Lung microvascular endothelial cell (primary cell): Measurements from ENCODE around the gene WWOX. TPM values are rescaled to one million over a fixed set of nuclear protein-coding genes. Genes with fewer than 3 reads are reported as not detected.

Experiments
- DNase-seq, 2 donors: peaks; one replicate each; pipeline versions ENCODE4 v3.0.0 to v3.0.0-alpha.2; 2010; ENCODE audit warnings: low read depth in 2 of 2
- total RNA-seq: library from RNA; depleted of rRNA; stranded (reverse); fragments of >200 nt; gene quantifications from 2 replicates; pipeline ENCODE4 v1.2.1, GENCODE V29; 2014

The WWOX gene
- total RNA-seq, 1 donor from 2014 or later = 8.7 TPM

DNA sequence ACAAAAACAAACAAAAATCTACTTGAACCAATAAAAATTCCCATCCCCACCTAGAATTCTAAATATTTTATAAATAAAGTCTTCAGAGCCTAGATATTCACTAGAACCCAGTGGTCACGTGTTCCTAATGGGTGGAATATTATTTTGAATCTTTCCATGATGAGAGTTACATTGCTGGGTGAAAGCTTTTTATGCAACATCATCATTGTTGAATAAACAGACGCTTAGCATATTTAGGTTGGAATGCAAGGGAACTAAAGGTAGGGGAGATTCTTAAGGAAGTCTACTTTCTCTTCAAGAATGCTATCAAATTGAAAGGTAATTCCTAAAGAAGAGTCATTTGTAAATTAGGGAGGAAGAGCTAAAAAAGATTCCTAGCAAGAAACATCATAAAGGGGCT lies 723.1 kb downstream of the WWOX start:
- DNase-seq = no peak

DNA sequence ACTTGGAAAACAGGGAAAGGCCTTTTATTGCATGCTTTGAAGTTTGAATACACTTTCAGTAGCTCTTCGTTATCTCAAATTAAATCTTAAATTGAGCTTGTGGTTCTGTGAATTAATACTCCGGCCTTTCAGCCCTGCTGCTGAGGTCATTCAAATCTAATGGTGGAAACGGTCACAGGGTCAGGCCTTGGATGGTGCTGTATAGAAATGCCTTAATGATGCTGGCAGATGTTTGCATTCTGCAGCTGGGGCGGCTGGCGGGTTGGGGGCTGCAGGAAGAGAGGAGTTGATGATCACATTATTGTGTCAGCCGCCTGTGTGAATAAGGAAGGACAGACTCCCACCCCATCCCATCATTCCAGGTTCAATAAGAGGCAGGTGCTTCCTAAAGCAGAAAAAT lies 723.6 kb downstream of the WWOX start:
- no peak for DNase-seq

DNA sequence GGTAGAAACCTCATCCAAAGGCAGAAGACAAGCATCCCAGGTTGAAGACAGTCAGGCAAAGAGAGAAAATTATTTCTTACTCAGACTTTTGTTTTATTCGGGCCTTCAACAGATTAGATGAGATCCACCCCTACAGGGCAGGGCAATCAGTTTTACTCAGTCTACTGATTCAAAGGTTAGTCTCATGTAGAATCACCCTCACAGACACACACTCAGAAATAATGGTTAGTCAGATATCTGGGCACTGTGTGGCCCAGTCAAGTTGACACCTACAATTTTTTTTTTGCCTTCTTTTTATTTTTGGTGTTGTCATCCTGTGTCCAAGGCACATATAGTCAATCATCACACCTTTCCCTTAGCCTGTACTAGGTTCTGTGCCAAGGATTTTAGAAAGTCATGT lies 729.8 kb downstream of the WWOX start:
- DNase-seq = no peak

DNA sequence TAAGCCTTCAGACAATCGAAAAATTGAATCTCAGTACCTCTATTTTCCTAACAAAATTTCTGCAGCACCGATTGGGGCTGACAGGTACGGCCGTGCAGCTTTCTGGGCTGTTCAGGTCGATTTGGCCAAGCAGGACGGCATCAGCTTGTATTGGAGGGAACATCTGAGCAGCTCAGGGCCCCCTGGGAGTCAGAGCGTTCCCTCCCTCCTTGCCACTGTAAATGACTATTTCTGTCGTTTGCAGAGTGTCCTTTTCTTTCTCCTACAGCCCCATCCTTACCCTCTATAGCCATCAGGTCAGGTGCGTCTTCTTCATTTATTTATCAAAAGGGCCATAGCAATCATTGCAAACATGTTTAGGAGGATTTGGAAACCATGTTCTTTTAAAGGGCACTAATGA lies 731.1 kb downstream of the WWOX start:
- no peak for DNase-seq

DNA sequence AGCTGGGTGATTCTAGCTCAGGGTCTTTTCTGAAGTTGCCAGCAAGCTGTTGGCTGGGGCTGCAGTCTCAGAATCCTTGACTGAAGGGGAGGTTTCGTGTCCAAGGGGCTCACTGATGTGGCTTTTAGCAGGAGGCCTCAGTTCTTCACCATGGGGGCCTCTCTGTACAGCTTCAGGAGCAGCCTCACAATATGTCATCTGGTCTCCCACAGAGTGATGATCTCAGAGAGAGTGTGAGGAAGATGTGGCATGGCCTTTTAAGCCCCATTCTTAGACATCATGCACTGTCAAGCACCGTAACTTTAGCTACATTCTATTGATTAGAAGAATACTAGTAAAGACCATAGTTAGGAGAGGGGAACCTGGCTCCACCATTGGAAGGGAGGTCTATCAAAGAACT lies 732.6 kb downstream of the WWOX start:
- no peak for DNase-seq

DNA sequence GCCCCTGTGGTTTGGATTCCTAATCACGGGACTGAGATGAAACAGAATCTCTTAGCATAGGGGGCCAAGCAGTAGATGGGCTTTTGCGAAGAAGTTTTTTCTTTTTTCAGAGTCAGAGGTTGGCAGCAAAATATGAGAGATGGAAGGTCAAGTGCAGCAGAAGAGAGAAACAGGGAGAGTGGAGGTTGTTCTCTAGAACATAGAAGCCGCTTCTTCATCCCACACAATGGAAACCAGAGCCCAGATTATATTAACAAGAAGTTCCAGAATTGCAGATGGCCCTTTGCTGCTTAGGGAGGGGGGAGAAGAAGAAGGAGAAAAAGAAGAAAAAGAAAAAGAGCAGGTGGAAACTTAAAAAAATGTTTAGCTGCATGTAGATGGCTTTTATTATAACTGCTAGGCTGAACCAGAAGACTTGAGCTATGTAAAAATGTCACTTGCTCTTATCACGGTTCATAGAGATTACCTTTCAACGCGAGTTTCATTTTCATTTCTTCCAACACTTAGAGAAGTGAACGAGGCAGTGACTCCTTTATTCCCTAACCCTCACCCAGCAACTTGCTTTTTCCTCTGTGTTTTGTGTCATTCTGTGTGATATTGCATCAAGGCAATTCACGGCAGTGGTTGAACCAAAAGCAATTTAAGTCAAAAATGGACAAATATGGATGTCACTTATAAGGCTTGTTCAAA lies 737.5 kb downstream of the WWOX start:
- no peak for DNase-seq

DNA sequence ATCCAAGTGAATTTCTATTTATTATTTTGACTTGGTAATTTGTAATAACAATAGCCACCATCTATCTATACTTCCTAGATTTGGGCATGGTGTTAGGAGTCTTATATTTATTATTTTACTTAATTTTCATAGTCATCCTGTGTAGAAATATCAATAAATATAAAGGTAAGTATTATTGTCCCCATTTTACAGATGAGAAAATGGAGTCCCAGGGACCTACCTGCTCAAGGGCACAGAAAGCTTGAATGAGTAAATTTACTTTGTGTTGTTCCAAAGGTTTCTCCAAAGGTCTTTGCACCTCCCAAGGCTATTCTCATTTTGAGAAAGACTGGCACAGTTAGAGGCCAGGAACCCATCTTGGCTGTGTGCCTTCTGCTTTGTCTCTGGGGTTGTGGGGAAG lies 738.3 kb downstream of the WWOX start:
- no peak for DNase-seq

DNA sequence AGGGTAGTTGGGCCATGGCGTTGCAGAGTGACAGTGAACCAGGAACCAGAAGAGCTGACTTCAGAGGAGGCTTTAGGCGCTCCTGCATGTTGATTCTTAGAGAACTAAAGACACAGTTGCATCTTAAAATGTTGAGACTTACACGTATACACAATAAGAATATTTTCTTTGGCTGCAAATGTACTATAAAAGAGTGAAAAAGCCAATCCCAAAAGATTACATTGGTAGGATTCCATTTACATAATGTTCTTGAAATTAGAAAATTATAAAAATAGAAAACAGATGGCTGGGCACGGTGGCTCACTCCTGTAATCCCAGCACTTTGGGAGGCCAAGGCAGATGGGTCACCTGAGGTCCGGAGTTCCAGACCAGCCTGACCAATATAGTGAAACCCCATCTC lies 738.8 kb downstream of the WWOX start:
- DNase-seq = no peak

DNA sequence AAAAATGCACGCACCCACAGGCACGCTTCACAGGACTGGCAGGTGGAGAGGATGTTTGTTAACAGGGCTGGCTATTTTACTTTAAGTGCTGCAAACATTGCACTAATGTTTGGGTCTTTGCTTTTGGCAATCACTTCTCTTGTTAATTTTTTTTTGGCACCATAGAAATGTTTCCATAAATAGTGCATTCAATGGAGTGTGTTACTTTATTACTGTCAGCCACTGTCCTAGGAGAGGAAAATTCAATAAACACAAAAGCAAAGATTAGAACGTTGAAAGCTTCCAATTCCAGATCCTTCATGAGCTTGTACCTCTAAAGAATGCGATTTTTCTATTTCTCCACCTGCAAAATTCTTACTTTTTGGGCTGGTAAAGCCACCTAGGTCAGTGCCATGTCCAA lies 743.5 kb downstream of the WWOX start:
- DNase-seq = no peak

DNA sequence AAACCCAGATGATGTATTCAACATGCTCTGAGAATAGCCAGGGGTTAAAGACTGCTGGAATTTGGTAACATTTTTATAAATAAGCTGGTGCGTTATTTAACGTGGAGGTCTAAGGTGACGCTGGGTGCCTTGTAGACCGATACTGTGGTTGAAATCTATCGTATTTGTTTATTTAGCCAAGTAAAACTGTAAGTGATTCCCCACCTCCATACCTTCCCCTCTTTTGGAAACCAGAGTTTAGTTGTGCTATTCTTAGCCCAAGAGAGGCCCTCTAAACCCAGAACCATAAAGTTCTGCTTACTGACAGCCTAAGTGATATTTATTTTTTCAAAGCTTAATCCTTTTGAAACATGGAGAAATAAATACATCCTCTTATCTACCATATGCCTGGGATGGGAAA lies 744.5 kb downstream of the WWOX start:
- no peak for DNase-seq

DNA sequence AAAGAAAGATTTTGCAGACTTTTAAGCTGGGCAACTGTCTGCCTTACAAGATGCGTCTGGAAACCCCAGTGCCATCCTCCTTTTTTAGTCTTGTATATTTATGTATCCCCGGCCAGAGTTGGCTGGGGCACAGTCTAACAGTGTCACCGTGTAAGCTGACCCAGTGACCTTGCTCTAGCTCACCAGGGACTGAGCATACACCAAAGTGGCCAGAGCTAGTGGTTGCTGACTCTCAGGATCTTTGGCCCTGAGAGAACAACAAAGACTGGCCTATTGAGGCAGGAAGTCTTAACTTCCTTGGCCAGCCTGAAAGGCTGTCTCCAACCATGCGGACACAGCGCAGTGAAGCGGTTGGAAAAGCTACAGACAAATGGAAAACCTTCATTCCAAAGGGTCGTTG lies 745.2 kb downstream of the WWOX start:
- no peak for DNase-seq

DNA sequence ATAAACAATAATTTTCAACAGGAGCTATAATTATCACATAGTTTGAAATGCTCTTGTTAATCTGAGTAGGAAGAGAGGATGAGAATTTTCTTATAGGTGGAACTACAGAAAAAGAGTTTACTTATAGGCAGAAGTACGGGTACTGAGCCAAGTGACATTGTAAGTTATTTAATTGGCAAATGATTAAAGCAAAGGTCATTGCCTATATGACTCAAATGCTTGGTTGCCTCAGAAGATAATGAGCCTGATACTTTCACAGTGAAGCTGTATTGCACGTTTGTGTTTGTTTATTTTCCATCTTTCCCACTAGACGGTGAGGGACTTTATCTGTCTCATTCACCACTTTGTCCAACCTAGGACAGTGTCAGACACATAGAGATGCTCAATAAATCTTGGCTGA lies 751.8 kb downstream of the WWOX start:
- no peak for DNase-seq

DNA sequence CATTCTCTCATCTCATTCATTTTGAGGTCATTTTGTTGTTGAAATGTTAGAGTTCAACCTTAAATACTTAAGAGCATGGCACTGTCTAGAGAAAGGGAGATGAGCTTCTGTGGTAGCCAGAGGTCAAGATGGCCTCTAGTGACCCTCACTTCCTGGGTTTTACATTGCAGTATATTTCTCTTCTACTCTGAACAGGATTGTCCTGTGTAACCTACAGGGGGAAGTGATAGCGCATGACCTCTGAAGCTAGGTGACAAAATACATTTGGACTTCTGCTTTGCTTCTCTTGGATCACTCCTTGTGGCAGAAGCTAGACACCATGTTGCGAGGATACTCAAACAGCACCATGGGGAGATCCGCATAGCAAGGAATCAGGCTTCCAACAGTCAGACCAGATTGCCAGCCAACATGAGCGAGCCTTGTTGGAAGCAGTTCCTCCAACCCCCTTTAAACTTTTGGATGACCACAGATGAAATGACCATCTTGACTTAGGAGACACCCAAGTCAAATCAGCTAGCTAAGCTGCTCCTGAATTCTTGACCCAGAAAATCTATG lies 752.7 kb downstream of the WWOX start:
- DNase-seq = no peak

DNA sequence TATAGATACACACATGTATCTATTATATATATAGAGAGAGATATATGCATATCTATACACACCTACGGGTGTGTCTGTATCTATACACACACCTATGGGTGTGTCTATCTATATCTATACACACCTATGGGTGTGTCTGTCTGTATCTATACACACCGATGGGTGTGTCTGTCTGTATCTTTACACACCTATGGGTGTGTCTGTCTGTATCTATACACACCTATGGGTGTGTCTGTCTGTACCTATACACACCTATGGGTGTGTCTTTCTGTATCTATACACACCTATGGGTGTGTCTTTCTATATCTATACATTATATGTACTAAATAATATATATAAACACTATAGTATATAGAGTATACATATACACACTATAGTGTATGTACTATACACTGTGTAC lies 762.6 kb downstream of the WWOX start:
- no peak for DNase-seq

DNA sequence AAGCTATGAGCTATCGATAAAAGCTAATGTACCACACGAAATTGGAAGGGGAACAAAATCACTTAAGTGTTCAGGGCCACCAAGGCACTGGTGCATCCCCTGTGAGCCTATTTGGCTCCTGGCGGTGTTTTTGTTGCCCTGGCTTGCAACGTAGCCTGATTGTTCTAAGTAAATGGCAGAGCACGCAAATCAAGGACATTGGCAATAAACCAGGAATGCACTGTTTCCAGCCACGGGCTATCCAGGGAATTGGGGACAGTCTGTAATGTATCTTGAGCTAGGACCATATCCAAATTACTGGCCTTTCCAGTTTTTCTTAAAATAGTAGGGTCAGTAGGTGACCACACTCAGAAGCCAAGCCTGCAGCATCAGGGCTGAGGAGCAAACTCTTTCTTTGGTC lies 767.1 kb downstream of the WWOX start:
- DNase-seq = no peak

DNA sequence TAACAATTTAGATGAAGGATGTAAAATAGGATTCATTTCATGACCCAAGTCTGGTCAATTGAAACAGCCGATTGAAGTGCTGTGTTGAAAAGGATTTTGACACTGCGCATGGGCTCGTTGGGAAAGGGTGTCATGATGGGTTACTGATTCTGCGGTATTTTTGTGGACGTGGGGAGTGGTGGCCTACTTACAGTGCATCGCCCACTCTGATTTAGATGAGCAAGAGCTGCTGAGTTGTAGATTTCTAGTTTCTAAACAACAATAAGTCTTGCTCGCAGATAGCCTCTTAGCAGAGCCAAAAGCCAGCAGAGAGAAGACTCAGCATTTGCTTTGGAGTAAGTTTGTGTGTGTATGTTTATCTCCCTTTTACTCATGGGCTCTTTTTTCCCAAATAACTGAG lies 770.0 kb downstream of the WWOX start:
- no peak for DNase-seq

DNA sequence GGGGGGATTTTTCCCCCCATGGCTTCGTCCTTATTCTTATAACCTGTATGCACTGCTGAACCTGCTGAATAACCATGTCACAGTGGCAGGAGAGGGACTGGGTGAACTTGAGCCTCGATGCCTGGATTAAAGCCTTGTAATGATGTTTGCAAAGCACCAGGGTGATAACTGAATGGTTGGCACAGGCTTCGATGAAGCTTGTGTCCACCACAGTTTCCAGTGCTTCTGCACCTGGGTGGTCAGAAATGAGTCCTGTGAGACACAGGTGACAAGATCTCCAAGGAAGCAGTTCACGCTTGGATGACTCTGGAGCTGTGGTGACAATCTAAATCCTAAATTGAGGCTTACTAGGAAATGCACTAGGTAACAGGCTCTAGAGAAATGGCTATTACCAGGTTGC lies 771.8 kb downstream of the WWOX start:
- no peak for DNase-seq

DNA sequence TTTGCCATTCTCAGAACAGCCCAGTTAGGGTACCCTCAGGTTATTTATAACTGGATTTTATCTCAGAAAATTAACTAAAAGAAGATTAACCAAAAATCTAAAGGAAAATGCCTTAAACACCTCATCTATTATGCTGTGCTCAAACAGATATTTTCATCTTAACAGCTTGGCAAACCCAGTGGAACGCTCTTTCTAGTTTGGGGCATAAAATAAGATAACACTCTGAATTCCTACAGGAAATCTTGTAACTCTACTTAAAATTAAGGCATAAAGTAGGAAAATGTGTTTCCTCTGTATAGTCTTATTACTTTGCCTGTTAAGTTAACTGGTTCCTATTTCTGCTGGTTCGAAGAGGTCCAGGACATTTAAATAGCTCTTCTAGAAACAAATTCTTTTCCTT lies 777.2 kb downstream of the WWOX start:
- no peak for DNase-seq

DNA sequence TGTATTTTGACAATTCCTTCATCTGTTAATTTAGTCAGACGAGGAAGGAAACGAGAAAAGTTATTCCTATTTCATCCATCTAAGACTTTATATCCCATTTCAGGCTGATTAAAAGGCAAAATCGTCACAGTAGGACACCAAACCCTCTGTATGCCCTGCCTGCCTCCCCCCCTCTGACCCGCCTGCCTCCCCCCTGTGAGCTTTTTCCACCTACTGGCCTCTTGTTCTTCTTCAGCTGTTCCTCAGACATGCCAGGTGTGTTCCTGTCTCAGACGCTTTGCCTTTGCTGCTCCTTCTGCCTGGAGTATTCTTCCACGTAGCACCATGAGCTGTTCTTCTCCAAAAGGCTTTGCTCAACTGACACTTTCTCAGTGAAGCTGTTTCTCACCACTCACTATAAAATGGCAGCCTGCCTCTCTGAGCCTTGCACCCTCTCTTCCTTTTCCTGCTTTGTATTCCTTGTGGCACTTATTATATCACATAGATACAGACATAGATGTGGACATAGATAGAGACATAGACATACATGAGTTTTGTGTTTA lies 777.7 kb downstream of the WWOX start:
- DNase-seq = no peak

DNA sequence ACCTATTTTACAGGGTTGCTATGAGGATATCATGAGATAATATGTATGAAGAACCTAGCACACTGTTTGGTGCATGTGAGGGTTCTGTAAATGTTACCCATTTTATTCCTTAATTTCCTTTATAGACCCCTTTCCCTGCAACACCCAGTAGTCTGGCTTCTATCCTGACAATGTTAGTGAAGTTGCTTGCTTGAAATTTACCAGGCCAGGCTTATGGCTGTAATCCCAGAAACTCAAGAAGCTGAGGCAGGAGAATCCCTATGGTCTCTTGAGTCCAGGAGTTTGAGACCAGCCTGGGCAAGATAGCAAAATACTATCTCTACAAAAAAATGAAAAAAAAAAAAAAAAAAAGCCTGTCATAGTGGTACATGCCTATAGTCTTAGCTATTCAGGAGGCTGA lies 779.1 kb downstream of the WWOX start:
- no peak for DNase-seq

DNA sequence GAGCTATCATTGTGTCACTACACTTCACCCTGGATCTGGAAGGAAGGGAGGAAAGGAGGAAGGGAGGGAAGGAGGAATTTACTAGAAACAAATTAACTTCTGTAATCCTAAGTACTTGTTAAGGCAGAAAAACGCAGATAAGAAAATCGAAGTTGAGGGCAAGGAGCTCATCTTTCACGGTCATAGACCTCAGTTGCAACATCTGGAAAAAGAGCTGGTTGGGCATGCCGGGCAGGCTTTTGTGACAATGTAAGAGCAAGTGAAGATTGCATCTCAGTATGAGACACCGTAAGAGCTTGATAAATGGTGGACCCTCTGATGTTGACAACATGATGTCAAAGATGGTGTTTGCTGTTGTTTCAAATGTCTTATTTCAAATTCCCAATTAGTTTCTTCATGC lies 779.6 kb downstream of the WWOX start:
- no peak for DNase-seq

DNA sequence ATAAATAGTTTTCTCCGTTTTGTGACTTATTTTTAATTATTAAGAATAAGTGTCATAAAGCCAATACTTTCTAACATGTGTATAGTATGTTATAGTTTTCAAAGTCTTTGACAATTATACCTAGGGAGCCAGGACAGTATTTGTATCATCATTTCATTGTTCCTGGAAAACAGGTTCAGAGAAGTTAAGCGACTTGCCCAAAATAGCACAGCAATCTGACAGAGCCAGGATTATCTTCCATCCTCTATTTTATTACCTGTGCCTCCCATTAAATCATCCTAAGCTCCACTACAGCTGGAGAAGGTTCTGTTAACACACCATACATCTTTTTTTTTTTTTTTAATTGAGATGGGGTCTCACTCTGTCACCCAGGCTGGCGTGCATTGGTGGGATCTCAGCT lies 782.7 kb downstream of the WWOX start:
- no peak for DNase-seq

DNA sequence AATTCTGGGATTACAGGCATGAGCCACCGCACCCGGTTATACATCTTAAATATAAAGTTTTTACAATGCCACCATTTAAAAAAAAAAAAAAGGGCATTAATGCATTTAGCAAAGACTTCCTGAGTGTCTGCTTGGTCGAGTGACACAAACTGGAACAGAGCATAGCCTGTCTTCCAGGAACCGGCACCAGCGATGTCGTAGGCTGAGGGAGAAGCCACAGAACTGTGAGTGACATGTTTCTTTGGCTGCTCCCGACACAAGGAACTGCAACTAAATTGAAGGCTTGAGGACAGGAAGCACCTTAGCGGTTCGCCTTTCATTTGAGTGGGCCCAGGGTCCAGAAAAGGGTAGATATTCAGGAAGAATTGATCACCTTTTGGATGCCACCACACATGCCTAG lies 783.3 kb downstream of the WWOX start:
- DNase-seq = no peak

DNA sequence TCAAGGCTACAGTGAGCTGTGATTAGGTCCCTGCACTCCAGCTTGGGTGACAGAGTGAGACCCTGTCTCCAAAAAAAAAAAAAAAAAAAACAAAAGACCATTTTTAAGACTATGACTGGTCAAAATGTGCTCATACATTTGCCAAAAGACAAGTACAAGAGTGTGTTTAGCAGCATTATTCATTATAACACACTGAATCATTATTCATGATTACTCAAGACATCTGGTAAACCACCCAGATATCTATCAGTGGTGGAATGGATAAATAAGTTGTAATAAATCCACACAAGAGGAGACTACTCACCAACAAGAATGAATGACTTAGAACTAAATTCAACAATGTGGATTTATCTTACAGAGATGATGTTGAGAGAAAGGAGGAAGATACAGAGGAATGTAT lies 784.8 kb downstream of the WWOX start:
- DNase-seq = no peak
